ENCODE results near the gene LHFPL6. TPM values are rescaled to one million over a fixed set of nuclear protein-coding genes. Genes with fewer than 3 reads are reported as not detected.
"Not testable (repeated sequence)": the region's sequence is repeated elsewhere in the genome, so short reads cannot be mapped to it uniquely, and the experiment has no call there.

The LHFPL6 gene
- total RNA-seq, 2 donors from 2014 or later, result 0.52 to 2.8 TPM

- Mint-ChIP-seq H3K27ac (no peak overlapping the region), H3K36me3 (no peaks in the 10 kb centered on the region)
- no peak for ATAC-seq
Observed at GRCh38 chr13:39349391-39349960, 253.5 kb downstream of the LHFPL6 start.

GRCh38 chr13:39347926-39348901, 254.8 kb downstream of the LHFPL6 start:
- no peak overlapping the region for H3K27ac Mint-ChIP-seq
- ATAC-seq (no peak), DNase-seq (ENCODE audit: low spot score in 2 of 2) (no peak)
- no peaks in the 10 kb centered on the region for H3K36me3 Mint-ChIP-seq
- no peaks in the 10 kb centered on the region for H3K9me3 Mint-ChIP-seq

More at GRCh38 chr13:39349391-39349960, 253.5 kb downstream of the LHFPL6 start:
- DNase-seq (ENCODE audit: low spot score in 2 of 2), result no peak
- H3K9me3 Mint-ChIP-seq, result no peaks in the 10 kb centered on the region

- H3K9me3 Mint-ChIP-seq, result no peaks in the 10 kb centered on the region
- no peaks in the 10 kb centered on the region for H3K36me3 Mint-ChIP-seq
- ATAC-seq (no peak), DNase-seq (ENCODE audit: low spot score in 2 of 2) (no peak)
- no peak overlapping the region for H3K27ac Mint-ChIP-seq
Observed at GRCh38 chr13:39345982-39346381, 257.0 kb downstream of the LHFPL6 start.

GRCh38 chr13:39341251-39341650, 261.7 kb downstream of the LHFPL6 start:
- no peak for ATAC-seq
- no peak for DNase-seq (ENCODE audit: low spot score in 2 of 2)
- no peaks in the 10 kb centered on the region for H3K36me3 Mint-ChIP-seq
- H3K27ac Mint-ChIP-seq, result no peak overlapping the region
- H3K9me3 Mint-ChIP-seq, result no peaks in the 10 kb centered on the region

- not testable (repeated sequence) for H3K9me3 Mint-ChIP-seq; H3K36me3 Mint-ChIP-seq; ATAC-seq; H3K27ac Mint-ChIP-seq; DNase-seq (ENCODE audit: low spot score in 2 of 2)
Observed at GRCh38 chr13:39338114-39338513, 264.9 kb downstream of the LHFPL6 start.

- Mint-ChIP-seq H3K36me3 (no peaks in the 10 kb centered on the region), H3K9me3 (peaks cover 3% of the 10 kb centered on the region in 2 donors), H3K27ac (no peak overlapping the region)
- ATAC-seq (no peak), DNase-seq (ENCODE audit: low spot score in 2 of 2) (no peak)
Observed at GRCh38 chr13:39336937-39337336, 266.1 kb downstream of the LHFPL6 start.

- DNase-seq (ENCODE audit: low spot score in 2 of 2) (no peak), ATAC-seq (no peak)
- H3K36me3 Mint-ChIP-seq, result no peaks in the 10 kb centered on the region
- H3K27ac Mint-ChIP-seq, result no peak overlapping the region
- peaks cover 3% of the 10 kb centered on the region in 2 donors for H3K9me3 Mint-ChIP-seq
Observed at GRCh38 chr13:39336207-39336606, 266.8 kb downstream of the LHFPL6 start.

- Mint-ChIP-seq H3K27ac (no peak overlapping the region), H3K9me3 (peaks cover 5% of the 10 kb centered on the region in 2 donors), H3K36me3 (no peaks in the 10 kb centered on the region)
- no peak for DNase-seq (ENCODE audit: low spot score in 2 of 2)
- no peak for ATAC-seq
Observed at GRCh38 chr13:39335721-39336120, 267.3 kb downstream of the LHFPL6 start.

- no peak for DNase-seq (ENCODE audit: low spot score in 2 of 2)
- ATAC-seq, result no peak
- H3K9me3 Mint-ChIP-seq, result peaks cover 8 to 9% of the 10 kb centered on the region in 2 donors
- no peak overlapping the region for H3K27ac Mint-ChIP-seq
- no peaks in the 10 kb centered on the region for H3K36me3 Mint-ChIP-seq
Observed at GRCh38 chr13:39330504-39330903, 272.5 kb downstream of the LHFPL6 start.

- no peak for ATAC-seq
- H3K27ac Mint-ChIP-seq, result no peak overlapping the region
Observed at GRCh38 chr13:39329182-39329639, 273.8 kb downstream of the LHFPL6 start.

GRCh38 chr13:39327172-39327479, 275.9 kb downstream of the LHFPL6 start:
- DNase-seq (ENCODE audit: low spot score in 2 of 2), result no peak

More at GRCh38 chr13:39329182-39329639, 273.8 kb downstream of the LHFPL6 start:
- H3K9me3 Mint-ChIP-seq, result peaks cover 9 to 14% of the 10 kb centered on the region in 2 donors
- no peaks in the 10 kb centered on the region for H3K36me3 Mint-ChIP-seq
- no peak for DNase-seq (ENCODE audit: low spot score in 2 of 2)

GRCh38 chr13:39326469-39327171, 276.4 kb downstream of the LHFPL6 start:
- no peak for ATAC-seq
- Mint-ChIP-seq H3K27ac (no peak overlapping the region), H3K9me3 (peaks cover 6 to 11% of the 10 kb centered on the region in 2 donors), H3K36me3 (no peaks in the 10 kb centered on the region)
- no peak for DNase-seq (ENCODE audit: low spot score in 2 of 2)

More at GRCh38 chr13:39327172-39327479, 275.9 kb downstream of the LHFPL6 start:
- no peak for ATAC-seq
- no peak overlapping the region for H3K27ac Mint-ChIP-seq
- no peaks in the 10 kb centered on the region for H3K36me3 Mint-ChIP-seq
- peaks cover 6 to 11% of the 10 kb centered on the region in 2 donors for H3K9me3 Mint-ChIP-seq

- Mint-ChIP-seq H3K27ac (no peak overlapping the region), H3K36me3 (no peaks in the 10 kb centered on the region), H3K9me3 (peaks cover 0 to 6% of the 10 kb centered on the region in 2 donors)
- no peak for ATAC-seq
- DNase-seq (ENCODE audit: low spot score in 2 of 2), result no peak
Observed at GRCh38 chr13:39324806-39325311, 278.1 kb downstream of the LHFPL6 start.

GRCh38 chr13:39322836-39323585, 280.0 kb downstream of the LHFPL6 start:
- H3K9me3 Mint-ChIP-seq, result peaks cover 0 to 6% of the 10 kb centered on the region in 2 donors
- H3K27ac Mint-ChIP-seq, result no peak overlapping the region
- ATAC-seq (no peak), DNase-seq (ENCODE audit: low spot score in 2 of 2) (no peak)
- H3K36me3 Mint-ChIP-seq, result no peaks in the 10 kb centered on the region

GRCh38 chr13:39321574-39321973, 281.4 kb downstream of the LHFPL6 start:
- Mint-ChIP-seq H3K36me3 (no peaks in the 10 kb centered on the region), H3K27ac (no peak overlapping the region), H3K9me3 (peaks cover 0 to 6% of the 10 kb centered on the region in 2 donors)
- no peak for DNase-seq (ENCODE audit: low spot score in 2 of 2)
- ATAC-seq, result no peak

GRCh38 chr13:39318161-39318560, 284.8 kb downstream of the LHFPL6 start:
- Mint-ChIP-seq H3K36me3 (no peaks in the 10 kb centered on the region), H3K27ac (no peak overlapping the region), H3K9me3 (no peaks in the 10 kb centered on the region)
- DNase-seq (ENCODE audit: low spot score in 2 of 2) (no peak), ATAC-seq (no peak)

Data from activated naive CD4-positive, alpha-beta T cell treated with anti-CD3 and anti-CD28 coated beads, Interleukin-2, amount 50 U/mL, for 72 hours (primary cell).